ENCODE results near the gene TPP2.

The TPP2 gene

GRCh38 chr13:102687520-102687919 is 90.7 kb downstream of the TPP2 start:
- Histone ChIP-seq H3K4me1 (ENCODE audit: control insufficient read depth in 1 of 2, insufficient read depth in 2 of 2, low read length in 2 of 2) (peaks cover 2 to 4% of the 10 kb centered on the region in 2 experiments), H3K27ac (ENCODE audit: low read depth, low read length) (no peak overlapping the region), H2BK120ac (ENCODE audit: insufficient read depth, low read length, poor library complexity) (no peak overlapping the region), H3K79me2 (ENCODE audit: control insufficient read depth, insufficient read depth, low read length, poor library complexity) (no peaks in the 10 kb centered on the region), H4K91ac (ENCODE audit: low read depth, low read length) (no peak overlapping the region), H2BK5ac (ENCODE audit: low read depth, low read length, poor library complexity) (no peak overlapping the region), H3K18ac (ENCODE audit: low read length) (no peak overlapping the region), H2AFZ (ENCODE audit: insufficient read depth, low read length, poor library complexity) (no peak overlapping the region), H4K8ac (ENCODE audit: low read depth, low read length) (no peak overlapping the region), H3K4ac (ENCODE audit: low read depth, low read length) (no peak overlapping the region), H3K9ac (ENCODE audit: low read length) (no peak overlapping the region), H3K14ac (ENCODE audit: low read length) (no peak overlapping the region), H3K36me3 (ENCODE audit: control insufficient read depth in 1 of 2, insufficient read depth in 2 of 2, low read length in 2 of 2) (no peaks in the 10 kb centered on the region), H3K23ac (ENCODE audit: low read length) (no peak overlapping the region), H3K9me3 (ENCODE audit: insufficient read depth, low read depth, low read length) (peaks cover 1% of the 10 kb centered on the region), H2BK12ac (ENCODE audit: low read length) (no peak overlapping the region), H3K4me3 (ENCODE audit: low read depth, low read length) (no peak overlapping the region), H4K12ac (ENCODE audit: low read depth, low read length) (no peak overlapping the region), H3K27me3 (ENCODE audit: insufficient read depth, low read length) (no peaks in the 10 kb centered on the region), H3K4me2 (ENCODE audit: low read length) (no peak overlapping the region), H2AK5ac (ENCODE audit: low read length) (no peak overlapping the region), H3K79me1 (ENCODE audit: low read length) (peaks cover 3% of the 10 kb centered on the region)
- DNase-seq, result no peak
- no CpG with 5 or more reads among the region's 7 CpGs for WGBS (ENCODE audit: extremely low coverage, insufficient coverage, insufficient read length)

DNA sequence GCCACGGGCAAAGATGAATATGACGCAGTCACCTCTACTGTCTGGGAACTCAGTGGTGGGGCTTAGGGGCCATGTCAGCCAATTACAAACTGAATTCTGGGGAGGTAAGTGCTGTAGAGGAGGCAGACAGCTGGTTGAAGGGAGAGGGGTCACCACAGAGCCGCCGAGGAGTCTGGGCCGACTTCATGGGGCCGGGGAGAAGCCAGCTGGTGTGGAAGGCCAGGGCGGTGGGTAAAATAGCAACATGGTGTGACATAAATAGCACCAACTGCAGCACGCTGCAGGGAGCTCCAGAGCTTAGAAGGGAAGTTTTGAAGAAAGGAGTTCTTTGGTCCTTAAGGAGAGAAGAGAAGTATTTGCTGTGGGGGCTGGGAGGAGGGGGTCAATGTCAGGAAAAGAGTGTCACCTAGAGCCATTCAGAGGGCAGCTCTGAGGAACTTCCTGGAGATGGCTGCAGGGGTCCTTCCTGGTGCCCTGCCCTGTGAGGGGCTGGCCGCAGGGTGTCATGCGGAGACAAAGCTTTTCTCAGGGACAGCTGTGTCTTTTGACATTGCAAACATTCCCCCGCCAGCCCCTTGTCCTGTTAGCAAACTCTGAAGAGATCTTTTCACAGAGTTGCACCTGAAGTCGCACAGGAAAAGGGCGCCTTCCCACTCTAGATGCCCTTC is 91.7 kb downstream of the TPP2 start:
- Histone ChIP-seq H2BK5ac (ENCODE audit: low read depth, low read length, poor library complexity) (no peak overlapping the region), H3K36me3 (ENCODE audit: control insufficient read depth in 1 of 2, insufficient read depth in 2 of 2, low read length in 2 of 2) (no peaks in the 10 kb centered on the region), H2BK12ac (ENCODE audit: low read length) (no peak overlapping the region), H4K91ac (ENCODE audit: low read depth, low read length) (no peak overlapping the region), H3K79me2 (ENCODE audit: control insufficient read depth, insufficient read depth, low read length, poor library complexity) (no peaks in the 10 kb centered on the region), H3K27me3 (ENCODE audit: insufficient read depth, low read length) (no peaks in the 10 kb centered on the region), H4K12ac (ENCODE audit: low read depth, low read length) (no peak overlapping the region), H3K14ac (ENCODE audit: low read length) (no peak overlapping the region), H3K27ac (ENCODE audit: low read depth, low read length) (no peak overlapping the region), H3K4ac (ENCODE audit: low read depth, low read length) (no peak overlapping the region), H4K8ac (ENCODE audit: low read depth, low read length) (peak overlapping the region; percentile 4), H3K4me2 (ENCODE audit: low read length) (no peak overlapping the region), H3K79me1 (ENCODE audit: low read length) (peaks cover 3% of the 10 kb centered on the region), H3K9ac (ENCODE audit: low read length) (no peak overlapping the region), H2AFZ (ENCODE audit: insufficient read depth, low read length, poor library complexity) (no peak overlapping the region), H3K4me1 (ENCODE audit: control insufficient read depth in 1 of 2, insufficient read depth in 2 of 2, low read length in 2 of 2) (peaks cover 2 to 4% of the 10 kb centered on the region in 2 experiments), H2AK5ac (ENCODE audit: low read length) (no peak overlapping the region), H2BK120ac (ENCODE audit: insufficient read depth, low read length, poor library complexity) (no peak overlapping the region), H3K18ac (ENCODE audit: low read length) (no peak overlapping the region), H3K4me3 (ENCODE audit: low read depth, low read length) (no peak overlapping the region), H3K23ac (ENCODE audit: low read length) (no peak overlapping the region), H3K9me3 (ENCODE audit: insufficient read depth, low read depth, low read length) (peaks cover 1% of the 10 kb centered on the region)
- DNase-seq, result no peak
- no CpG with 5 or more reads among the region's 13 CpGs for WGBS (ENCODE audit: extremely low coverage, insufficient coverage, insufficient read length)

- H3K27ac ChIP-seq (ENCODE audit: low read depth, low read length), result no peak overlapping the region
- no peak overlapping the region for H3K4me2 ChIP-seq (ENCODE audit: low read length)
- H3K14ac ChIP-seq (ENCODE audit: low read length), result no peak overlapping the region
- H2BK120ac ChIP-seq (ENCODE audit: insufficient read depth, low read length, poor library complexity), result no peak overlapping the region
- no peaks in the 10 kb centered on the region for H3K36me3 ChIP-seq (ENCODE audit: control insufficient read depth in 1 of 2, insufficient read depth in 2 of 2, low read length in 2 of 2)
- no peak overlapping the region for H4K12ac ChIP-seq (ENCODE audit: low read depth, low read length)
- no peak overlapping the region for H3K9ac ChIP-seq (ENCODE audit: low read length)
- no CpG with 5 or more reads among the region's 4 CpGs for WGBS (ENCODE audit: extremely low coverage, insufficient coverage, insufficient read length)
- no peak for DNase-seq
- peaks cover 1% of the 10 kb centered on the region for H3K9me3 ChIP-seq (ENCODE audit: insufficient read depth, low read depth, low read length)
- no peak overlapping the region for H2AK5ac ChIP-seq (ENCODE audit: low read length)
- H4K8ac ChIP-seq (ENCODE audit: low read depth, low read length), result no peak overlapping the region
- no peak overlapping the region for H2AFZ ChIP-seq (ENCODE audit: insufficient read depth, low read length, poor library complexity)
- no peak overlapping the region for H4K91ac ChIP-seq (ENCODE audit: low read depth, low read length)
- peaks cover 2 to 4% of the 10 kb centered on the region in 2 experiments for H3K4me1 ChIP-seq (ENCODE audit: control insufficient read depth in 1 of 2, insufficient read depth in 2 of 2, low read length in 2 of 2)
- no peak overlapping the region for H3K23ac ChIP-seq (ENCODE audit: low read length)
- H2BK12ac ChIP-seq (ENCODE audit: low read length), result no peak overlapping the region
- H3K18ac ChIP-seq (ENCODE audit: low read length), result no peak overlapping the region
- H3K79me2 ChIP-seq (ENCODE audit: control insufficient read depth, insufficient read depth, low read length, poor library complexity), result no peaks in the 10 kb centered on the region
- peaks cover 3% of the 10 kb centered on the region for H3K79me1 ChIP-seq (ENCODE audit: low read length)
- H3K27me3 ChIP-seq (ENCODE audit: insufficient read depth, low read length), result no peaks in the 10 kb centered on the region
- H3K4ac ChIP-seq (ENCODE audit: low read depth, low read length), result no peak overlapping the region
- H2BK5ac ChIP-seq (ENCODE audit: low read depth, low read length, poor library complexity), result no peak overlapping the region
- no peak overlapping the region for H3K4me3 ChIP-seq (ENCODE audit: low read depth, low read length)
Observed at GRCh38 chr13:102690883-102691282, 94.1 kb downstream of the TPP2 start.

GRCh38 chr13:102692491-102692826 is 95.7 kb downstream of the TPP2 start:
- Histone ChIP-seq H3K9ac (ENCODE audit: low read length) (no peak overlapping the region), H3K79me1 (ENCODE audit: low read length) (peaks cover 7% of the 10 kb centered on the region), H3K4me2 (ENCODE audit: low read length) (no peak overlapping the region), H2AFZ (ENCODE audit: insufficient read depth, low read length, poor library complexity) (no peak overlapping the region), H3K79me2 (ENCODE audit: control insufficient read depth, insufficient read depth, low read length, poor library complexity) (no peaks in the 10 kb centered on the region), H3K23ac (ENCODE audit: low read length) (no peak overlapping the region), H4K12ac (ENCODE audit: low read depth, low read length) (no peak overlapping the region), H3K36me3 (ENCODE audit: control insufficient read depth in 1 of 2, insufficient read depth in 2 of 2, low read length in 2 of 2) (no peaks in the 10 kb centered on the region), H3K9me3 (ENCODE audit: insufficient read depth, low read depth, low read length) (peaks cover 4% of the 10 kb centered on the region), H4K8ac (ENCODE audit: low read depth, low read length) (no peak overlapping the region), H4K91ac (ENCODE audit: low read depth, low read length) (no peak overlapping the region), H2BK5ac (ENCODE audit: low read depth, low read length, poor library complexity) (no peak overlapping the region), H3K14ac (ENCODE audit: low read length) (no peak overlapping the region), H3K27me3 (ENCODE audit: insufficient read depth, low read length) (no peaks in the 10 kb centered on the region), H2AK5ac (ENCODE audit: low read length) (no peak overlapping the region), H3K27ac (ENCODE audit: low read depth, low read length) (no peak overlapping the region), H3K4ac (ENCODE audit: low read depth, low read length) (no peak overlapping the region), H3K4me3 (ENCODE audit: low read depth, low read length) (no peak overlapping the region), H3K4me1 (ENCODE audit: control insufficient read depth in 1 of 2, insufficient read depth in 2 of 2, low read length in 2 of 2) (peaks cover 9 to 12% of the 10 kb centered on the region in 2 experiments), H3K18ac (ENCODE audit: low read length) (no peak overlapping the region), H2BK120ac (ENCODE audit: insufficient read depth, low read length, poor library complexity) (no peak overlapping the region), H2BK12ac (ENCODE audit: low read length) (no peak overlapping the region)
- WGBS (ENCODE audit: extremely low coverage, insufficient coverage, insufficient read length), result no CpG with 5 or more reads among the region's 2 CpGs
- no peak for DNase-seq
